Measurements from ENCODE around the gene HOTAIR.

The HOTAIR gene

DNA sequence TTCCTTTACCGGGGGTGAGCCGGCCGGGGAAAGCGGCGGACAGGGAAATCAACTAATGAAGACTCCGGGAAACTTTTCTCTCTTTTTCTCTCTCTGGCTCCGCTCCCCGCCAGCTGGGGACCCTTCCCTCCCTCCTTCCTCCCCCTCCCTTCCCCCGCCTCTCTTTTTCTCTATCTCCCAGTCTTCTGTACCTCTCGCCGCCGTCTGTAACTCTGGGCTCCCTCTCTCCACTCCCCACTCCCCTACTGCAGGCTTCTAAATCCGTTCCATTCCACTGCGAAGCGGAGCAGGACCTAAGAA, 8.7 kb downstream of the HOTAIR start:
- Histone ChIP-seq H3K27me3 (ENCODE audit: control insufficient read depth in 5 of 5, insufficient read depth in 4 of 5, low read length in 5 of 5) (peaks cover 81 to 100% (median 90%) of the 10 kb centered on the region in 5 donors), H3K4me1 (ENCODE audit: control insufficient read depth in 5 of 5, insufficient read depth in 5 of 5, low read length in 5 of 5) (peaks cover 0 to 14% (median 12%) of the 10 kb centered on the region in 5 donors), H3K36me3 (ENCODE audit: control insufficient read depth in 5 of 5, insufficient read depth in 5 of 5, low read length in 5 of 5) (no peaks in the 10 kb centered on the region), H3K9ac (ENCODE audit: low read length in 5 of 5) (no peak overlapping the region), H3K9me3 (ENCODE audit: control insufficient read depth in 5 of 5, low read length in 5 of 5) (no peaks in the 10 kb centered on the region), H3K27ac (ENCODE audit: low read depth, low read length) (no peak overlapping the region), H3K4me3 (ENCODE audit: low read depth in 1 of 5, low read length in 5 of 5) (peak overlapping the region in 1 of 5 donors; percentile 17)

DNA sequence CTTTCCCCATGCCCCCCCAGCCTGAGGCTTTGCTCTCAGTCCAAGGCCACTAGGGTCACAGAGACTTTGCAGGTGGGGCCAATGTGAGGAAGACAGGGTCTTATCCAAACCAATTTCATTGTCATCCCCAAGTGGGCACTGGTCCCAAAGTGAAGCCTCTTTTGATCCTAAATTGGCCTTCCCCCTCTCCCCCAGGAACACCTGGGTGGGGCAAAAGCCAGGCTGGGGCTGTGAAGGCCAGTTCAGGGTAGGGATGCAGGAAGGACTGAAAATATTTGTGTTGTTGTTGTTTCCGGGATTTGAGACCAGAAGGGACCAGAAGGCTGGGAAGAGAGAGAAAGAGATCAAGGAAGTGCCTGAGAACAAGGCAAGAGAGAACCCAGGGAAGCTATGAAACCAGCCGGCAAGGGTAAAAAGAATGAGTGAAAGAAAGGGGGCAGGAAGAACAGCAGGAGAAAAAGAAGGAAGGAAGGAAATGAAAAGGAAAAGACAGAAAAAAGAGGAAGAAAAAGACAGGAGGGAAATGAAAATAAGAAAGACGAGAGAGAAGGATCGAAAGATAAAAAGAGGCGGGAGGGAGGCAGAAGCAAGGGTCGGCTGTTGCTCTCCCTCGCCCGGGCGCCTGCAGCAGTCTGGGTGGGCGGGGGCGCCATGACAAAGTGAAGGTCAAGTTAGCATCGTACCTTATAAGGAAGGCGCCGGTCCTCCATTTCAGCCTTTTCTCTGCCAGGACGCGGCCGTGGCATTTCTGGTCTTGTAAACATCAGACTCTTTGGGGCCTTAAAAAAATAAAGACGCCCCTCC, 9.3 kb downstream of the HOTAIR start:
- no peaks in the 10 kb centered on the region for H3K36me3 ChIP-seq (ENCODE audit: control insufficient read depth in 5 of 5, insufficient read depth in 5 of 5, low read length in 5 of 5)
- no peak overlapping the region for H3K4me3 ChIP-seq (ENCODE audit: low read depth in 1 of 5, low read length in 5 of 5)
- H3K4me1 ChIP-seq (ENCODE audit: control insufficient read depth in 5 of 5, insufficient read depth in 5 of 5, low read length in 5 of 5): peaks cover 0 to 17% (median 15%) of the 10 kb centered on the region in 5 donors
- peaks cover 83 to 100% (median 89%) of the 10 kb centered on the region in 5 donors for H3K27me3 ChIP-seq (ENCODE audit: control insufficient read depth in 5 of 5, insufficient read depth in 4 of 5, low read length in 5 of 5)
- H3K9me3 ChIP-seq (ENCODE audit: control insufficient read depth in 5 of 5, low read length in 5 of 5): peaks cover 0 to under 1% (median 0%) of the 10 kb centered on the region in 5 donors
- H3K27ac ChIP-seq (ENCODE audit: low read depth, low read length): no peak overlapping the region
- H3K9ac ChIP-seq (ENCODE audit: low read length in 5 of 5): no peak overlapping the region

DNA sequence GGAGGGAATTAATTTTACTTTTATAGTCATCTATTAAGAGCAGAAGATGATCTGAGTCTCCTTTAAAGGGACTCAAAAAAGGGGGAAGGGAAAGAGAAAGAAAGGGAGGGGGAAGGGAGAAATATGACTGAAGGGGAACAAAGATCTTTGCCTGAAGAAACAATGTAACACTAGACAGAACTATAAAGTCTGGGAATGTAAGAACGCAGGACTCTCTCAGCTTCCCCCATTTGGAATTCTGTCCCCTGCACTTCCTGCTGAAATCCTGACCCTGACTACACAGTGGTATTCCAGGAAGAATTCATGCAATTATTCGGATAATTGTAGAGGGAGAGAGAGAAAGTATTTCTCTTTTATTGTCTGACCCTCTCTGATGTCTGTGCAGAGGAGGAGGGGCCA, 10.4 kb downstream of the HOTAIR start:
- Histone ChIP-seq H3K27me3 (ENCODE audit: control insufficient read depth in 5 of 5, insufficient read depth in 4 of 5, low read length in 5 of 5) (peaks cover 85 to 100% (median 90%) of the 10 kb centered on the region in 5 donors), H3K9ac (ENCODE audit: low read length in 5 of 5) (no peak overlapping the region), H3K4me1 (ENCODE audit: control insufficient read depth in 5 of 5, insufficient read depth in 5 of 5, low read length in 5 of 5) (peaks cover 0 to 17% (median 15%) of the 10 kb centered on the region in 5 donors), H3K36me3 (ENCODE audit: control insufficient read depth in 5 of 5, insufficient read depth in 5 of 5, low read length in 5 of 5) (no peaks in the 10 kb centered on the region), H3K27ac (ENCODE audit: low read depth, low read length) (no peak overlapping the region), H3K9me3 (ENCODE audit: control insufficient read depth in 5 of 5, low read length in 5 of 5) (peaks cover 0 to 2% (median 0%) of the 10 kb centered on the region in 5 donors), H3K4me3 (ENCODE audit: low read depth in 1 of 5, low read length in 5 of 5) (no peak overlapping the region)

DNA sequence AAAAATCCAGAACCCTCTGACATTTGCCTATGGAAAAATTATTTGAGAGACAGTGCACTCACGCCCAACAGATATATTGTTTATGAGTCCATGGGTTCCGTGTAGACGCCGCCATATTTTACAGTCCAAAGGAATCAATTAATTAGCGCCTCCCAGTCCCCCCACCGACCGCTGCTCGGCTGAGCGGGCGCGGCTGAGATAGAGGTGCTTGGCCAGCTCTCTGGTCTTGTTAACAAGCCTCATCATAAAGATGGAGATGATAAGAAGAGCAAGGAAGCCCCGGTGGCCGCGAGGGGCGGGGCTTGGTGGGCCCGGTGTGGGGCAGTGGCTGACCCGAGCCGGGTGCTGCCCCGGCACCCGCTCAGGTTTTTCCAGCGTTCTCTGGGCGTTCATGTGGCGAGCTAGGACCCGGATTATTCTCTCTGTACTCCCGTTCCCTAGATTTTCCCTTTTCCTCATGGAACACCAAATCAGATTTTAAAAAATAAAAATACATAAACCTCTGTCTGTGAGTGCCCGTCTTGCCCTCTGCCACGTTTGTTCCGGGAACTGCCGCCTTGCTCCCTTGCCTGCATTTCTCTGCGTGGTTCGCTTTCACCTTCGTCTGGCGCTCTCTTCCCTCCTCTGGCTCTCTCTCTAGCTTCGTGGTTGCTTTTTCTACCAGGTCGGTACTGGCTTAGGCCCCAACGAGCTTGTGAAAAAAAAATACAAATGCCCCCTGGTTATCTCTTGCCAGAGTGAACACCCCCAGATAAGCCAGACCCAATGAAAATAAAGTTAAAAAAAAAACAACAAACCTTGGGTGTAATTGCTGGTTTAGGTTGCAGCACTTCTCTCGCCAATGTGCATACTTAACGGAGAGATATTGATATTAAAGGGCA, 11.1 kb downstream of the HOTAIR start:
- H3K4me1 ChIP-seq (ENCODE audit: control insufficient read depth in 5 of 5, insufficient read depth in 5 of 5, low read length in 5 of 5): peaks cover 0 to 17% (median 15%) of the 10 kb centered on the region in 5 donors
- no peak overlapping the region for H3K27ac ChIP-seq (ENCODE audit: low read depth, low read length)
- H3K4me3 ChIP-seq (ENCODE audit: low read depth in 1 of 5, low read length in 5 of 5): no peak overlapping the region
- H3K9ac ChIP-seq (ENCODE audit: low read length in 5 of 5): no peak overlapping the region
- H3K27me3 ChIP-seq (ENCODE audit: control insufficient read depth in 5 of 5, insufficient read depth in 4 of 5, low read length in 5 of 5): peaks cover 85 to 100% (median 88%) of the 10 kb centered on the region in 5 donors
- no peaks in the 10 kb centered on the region for H3K36me3 ChIP-seq (ENCODE audit: control insufficient read depth in 5 of 5, insufficient read depth in 5 of 5, low read length in 5 of 5)
- peaks cover 0 to 2% (median 0%) of the 10 kb centered on the region in 5 donors for H3K9me3 ChIP-seq (ENCODE audit: control insufficient read depth in 5 of 5, low read length in 5 of 5)

DNA sequence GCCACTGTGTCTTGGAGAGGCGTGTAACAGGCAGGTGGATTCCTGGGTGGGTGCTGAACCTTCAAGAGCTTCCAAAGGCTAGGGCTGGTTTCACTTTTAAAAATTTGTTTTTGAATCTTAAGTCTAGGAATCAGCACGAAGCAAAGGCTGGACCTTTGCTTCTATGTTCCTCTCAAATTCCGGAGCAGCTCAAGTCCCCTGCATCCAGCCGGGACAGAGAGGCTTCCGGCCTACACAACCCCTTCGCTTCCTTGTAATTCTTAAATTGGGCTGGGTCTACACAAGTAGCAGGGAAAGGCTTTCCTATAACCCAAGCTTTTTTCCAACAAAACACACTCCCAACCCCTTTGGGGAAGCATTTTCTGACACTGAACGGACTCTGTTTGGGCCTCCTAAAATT, 11.7 kb downstream of the HOTAIR start:
- no peak overlapping the region for H3K9ac ChIP-seq (ENCODE audit: low read length in 5 of 5)
- no peak overlapping the region for H3K27ac ChIP-seq (ENCODE audit: low read depth, low read length)
- no peaks in the 10 kb centered on the region for H3K36me3 ChIP-seq (ENCODE audit: control insufficient read depth in 5 of 5, insufficient read depth in 5 of 5, low read length in 5 of 5)
- peaks cover 0 to 17% (median 15%) of the 10 kb centered on the region in 5 donors for H3K4me1 ChIP-seq (ENCODE audit: control insufficient read depth in 5 of 5, insufficient read depth in 5 of 5, low read length in 5 of 5)
- peaks cover 87 to 100% (median 92%) of the 10 kb centered on the region in 5 donors for H3K27me3 ChIP-seq (ENCODE audit: control insufficient read depth in 5 of 5, insufficient read depth in 4 of 5, low read length in 5 of 5)
- peaks cover 0 to 2% (median 0%) of the 10 kb centered on the region in 5 donors for H3K9me3 ChIP-seq (ENCODE audit: control insufficient read depth in 5 of 5, low read length in 5 of 5)
- no peak overlapping the region for H3K4me3 ChIP-seq (ENCODE audit: low read depth in 1 of 5, low read length in 5 of 5)

DNA sequence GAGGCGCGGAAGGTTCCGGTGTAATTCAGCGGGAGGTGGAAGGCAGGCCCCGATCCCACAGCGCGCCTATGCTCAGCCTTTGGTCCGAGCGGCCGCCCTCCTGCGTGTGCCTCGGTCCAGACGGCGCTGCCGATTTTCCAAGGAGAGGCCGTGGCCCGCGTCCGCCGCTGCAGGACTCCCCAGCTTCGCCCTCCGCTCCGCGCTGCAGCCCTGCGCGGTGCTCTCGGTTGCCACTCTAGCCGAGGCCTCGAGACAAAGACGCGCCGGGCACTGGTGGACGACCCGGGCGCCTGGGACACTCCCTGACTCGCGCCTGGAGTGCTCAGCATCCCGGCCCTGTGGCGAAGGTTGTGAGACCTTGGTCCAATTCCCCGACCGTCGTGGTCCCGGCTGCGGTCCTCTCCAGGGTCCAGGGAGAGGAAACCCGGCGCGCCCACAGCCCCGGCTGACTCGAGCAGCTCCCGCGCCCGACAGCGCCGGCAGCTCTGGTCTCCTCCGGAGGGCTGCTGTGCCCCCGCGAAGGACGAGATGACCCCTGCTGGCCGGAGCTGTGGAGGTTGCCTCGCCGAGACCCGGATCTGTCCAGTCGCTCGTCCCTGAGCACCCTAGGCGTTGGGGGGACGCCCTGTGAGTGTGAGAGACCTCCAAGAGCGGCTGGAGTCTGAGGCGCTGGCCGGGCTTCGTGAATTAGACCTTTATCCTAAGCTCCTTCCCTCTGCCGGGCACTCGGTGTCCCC, 13.6 kb downstream of the HOTAIR start:
- Histone ChIP-seq H3K36me3 (ENCODE audit: control insufficient read depth in 5 of 5, insufficient read depth in 5 of 5, low read length in 5 of 5) (no peaks in the 10 kb centered on the region), H3K9me3 (ENCODE audit: control insufficient read depth in 5 of 5, low read length in 5 of 5) (peaks cover 0 to 2% (median 0%) of the 10 kb centered on the region in 5 donors), H3K27ac (ENCODE audit: low read depth, low read length) (no peak overlapping the region), H3K9ac (ENCODE audit: low read length in 5 of 5) (no peak overlapping the region), H3K4me3 (ENCODE audit: low read depth in 1 of 5, low read length in 5 of 5) (no peak overlapping the region), H3K27me3 (ENCODE audit: control insufficient read depth in 5 of 5, insufficient read depth in 4 of 5, low read length in 5 of 5) (peaks cover 88 to 100% (median 96%) of the 10 kb centered on the region in 5 donors), H3K4me1 (ENCODE audit: control insufficient read depth in 5 of 5, insufficient read depth in 5 of 5, low read length in 5 of 5) (peaks cover 0 to 15% (median 10%) of the 10 kb centered on the region in 5 donors)

DNA sequence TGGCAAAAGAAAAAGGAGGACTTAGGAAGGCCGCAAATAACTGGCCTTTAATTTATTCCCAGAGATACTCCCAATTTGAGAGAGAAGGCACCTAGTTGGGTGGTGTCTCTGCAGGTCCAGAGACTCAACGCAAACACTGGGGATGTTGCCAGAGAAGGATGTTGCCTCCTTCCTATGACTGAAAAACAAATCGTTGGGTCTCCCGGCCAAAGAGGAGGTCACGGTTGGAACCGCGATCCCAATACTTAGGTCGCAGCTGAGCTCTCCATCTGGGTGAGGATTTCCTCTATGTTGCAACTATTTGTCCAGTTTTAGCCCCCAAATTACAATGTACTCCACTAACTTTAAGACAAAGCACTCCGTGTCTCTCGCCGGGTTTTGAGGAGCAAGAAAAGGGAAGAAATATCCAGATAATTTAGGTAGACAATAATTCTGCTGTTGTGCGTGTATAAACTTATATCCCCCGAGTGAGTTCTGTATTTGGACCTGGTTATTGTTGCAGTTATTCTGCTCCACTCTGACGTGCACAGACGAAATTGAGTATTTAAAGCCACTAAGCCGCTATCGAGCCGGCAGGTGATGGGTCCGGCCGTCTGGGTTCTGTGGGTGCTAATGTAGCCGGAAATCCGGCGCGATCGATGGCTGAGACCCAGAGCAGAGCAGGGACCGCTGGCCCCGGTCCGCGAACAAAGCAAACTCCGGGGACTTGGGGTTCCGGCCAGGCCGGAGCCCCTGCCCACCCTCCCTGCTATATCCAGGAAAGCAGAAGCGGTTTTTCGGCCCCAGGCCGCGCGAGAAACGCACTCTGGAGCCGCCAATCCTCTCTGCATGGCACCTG, 14.3 kb downstream of the HOTAIR start:
- peaks cover 0 to 14% (median 9%) of the 10 kb centered on the region in 5 donors for H3K4me1 ChIP-seq (ENCODE audit: control insufficient read depth in 5 of 5, insufficient read depth in 5 of 5, low read length in 5 of 5)
- H3K36me3 ChIP-seq (ENCODE audit: control insufficient read depth in 5 of 5, insufficient read depth in 5 of 5, low read length in 5 of 5): no peaks in the 10 kb centered on the region
- no peak overlapping the region for H3K4me3 ChIP-seq (ENCODE audit: low read depth in 1 of 5, low read length in 5 of 5)
- no peak overlapping the region for H3K9ac ChIP-seq (ENCODE audit: low read length in 5 of 5)
- H3K9me3 ChIP-seq (ENCODE audit: control insufficient read depth in 5 of 5, low read length in 5 of 5): peaks cover 0 to 2% (median 0%) of the 10 kb centered on the region in 5 donors
- peaks cover 94 to 100% (median 97%) of the 10 kb centered on the region in 5 donors for H3K27me3 ChIP-seq (ENCODE audit: control insufficient read depth in 5 of 5, insufficient read depth in 4 of 5, low read length in 5 of 5)
- H3K27ac ChIP-seq (ENCODE audit: low read depth, low read length): no peak overlapping the region

DNA sequence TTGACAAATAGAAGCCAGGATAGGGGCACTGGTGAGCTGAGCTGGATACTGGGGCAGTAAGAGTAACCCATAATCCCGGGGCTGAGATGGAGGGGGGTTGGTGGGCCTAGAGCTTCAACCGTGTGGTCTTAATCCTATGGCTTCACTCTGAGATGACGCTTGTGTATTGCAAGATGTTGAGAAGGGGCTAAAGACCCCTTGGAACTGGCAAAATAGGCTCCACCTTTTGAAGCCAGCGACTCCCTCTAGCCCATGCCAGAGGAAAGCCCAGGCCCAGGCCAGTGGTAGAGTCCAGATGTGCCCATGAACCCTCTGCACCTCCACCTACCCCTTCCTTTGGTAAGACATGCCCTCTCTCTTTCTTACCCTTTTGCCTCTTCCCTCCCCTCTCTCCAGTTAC, 15.4 kb downstream of the HOTAIR start:
- Histone ChIP-seq H3K4me1 (ENCODE audit: control insufficient read depth in 5 of 5, insufficient read depth in 5 of 5, low read length in 5 of 5) (peaks cover 0 to 15% (median 13%) of the 10 kb centered on the region in 5 donors), H3K9ac (ENCODE audit: low read length in 5 of 5) (no peak overlapping the region), H3K9me3 (ENCODE audit: control insufficient read depth in 5 of 5, low read length in 5 of 5) (peaks cover 0 to 2% (median 0%) of the 10 kb centered on the region in 5 donors), H3K36me3 (ENCODE audit: control insufficient read depth in 5 of 5, insufficient read depth in 5 of 5, low read length in 5 of 5) (no peaks in the 10 kb centered on the region), H3K27ac (ENCODE audit: low read depth, low read length) (no peak overlapping the region), H3K27me3 (ENCODE audit: control insufficient read depth in 5 of 5, insufficient read depth in 4 of 5, low read length in 5 of 5) (peaks cover 87 to 98% (median 95%) of the 10 kb centered on the region in 5 donors), H3K4me3 (ENCODE audit: low read depth in 1 of 5, low read length in 5 of 5) (no peak overlapping the region)

DNA sequence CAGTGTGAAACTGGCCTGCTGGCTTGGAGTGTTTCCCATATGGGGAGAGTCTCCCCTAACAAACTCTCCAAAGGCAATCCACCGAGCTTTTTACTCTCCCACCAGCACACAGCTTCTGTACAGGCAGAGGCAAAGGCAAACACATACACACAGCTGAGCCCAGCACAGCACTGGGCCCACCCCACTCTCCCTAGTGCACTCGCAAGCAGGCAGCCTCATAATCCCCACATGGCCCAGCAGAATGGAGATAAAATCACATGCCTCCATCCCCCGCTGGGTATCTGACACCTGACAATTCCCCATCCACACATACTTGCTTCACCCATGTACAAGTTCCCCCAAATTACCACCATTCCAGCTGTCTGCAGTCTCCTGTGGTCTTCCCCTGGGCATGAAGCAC, 16.6 kb downstream of the HOTAIR start:
- no peak overlapping the region for H3K4me3 ChIP-seq (ENCODE audit: low read depth in 1 of 5, low read length in 5 of 5)
- peaks cover 0 to 24% (median 21%) of the 10 kb centered on the region in 5 donors for H3K4me1 ChIP-seq (ENCODE audit: control insufficient read depth in 5 of 5, insufficient read depth in 5 of 5, low read length in 5 of 5)
- no peaks in the 10 kb centered on the region for H3K36me3 ChIP-seq (ENCODE audit: control insufficient read depth in 5 of 5, insufficient read depth in 5 of 5, low read length in 5 of 5)
- H3K9me3 ChIP-seq (ENCODE audit: control insufficient read depth in 5 of 5, low read length in 5 of 5): peaks cover 0 to 2% (median 0%) of the 10 kb centered on the region in 5 donors
- no peak overlapping the region for H3K9ac ChIP-seq (ENCODE audit: low read length in 5 of 5)
- peaks cover 84 to 96% (median 95%) of the 10 kb centered on the region in 5 donors for H3K27me3 ChIP-seq (ENCODE audit: control insufficient read depth in 5 of 5, insufficient read depth in 4 of 5, low read length in 5 of 5)
- no peak overlapping the region for H3K27ac ChIP-seq (ENCODE audit: low read depth, low read length)
